ENCODE data around the gene NDEL1.

DNA sequence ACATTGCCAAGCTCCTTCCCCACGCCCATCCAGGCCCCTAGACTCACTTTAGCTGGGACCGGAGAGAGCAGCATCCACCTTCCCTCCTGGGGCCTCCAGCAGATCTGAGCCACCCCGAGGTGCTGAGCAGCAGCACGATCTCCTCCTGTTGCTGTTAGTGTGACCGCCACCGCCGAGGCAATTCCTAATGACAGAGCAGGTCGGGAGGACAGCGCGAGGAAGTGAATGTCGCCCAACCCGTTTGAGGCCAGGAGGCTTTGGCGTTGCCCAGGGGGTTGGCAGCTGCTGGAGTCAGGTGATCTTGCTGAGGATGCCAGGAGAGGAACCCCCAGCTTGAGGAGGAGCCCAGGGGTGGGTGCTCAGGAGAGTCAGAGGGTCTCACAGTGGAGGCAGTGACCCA lies 38.0 kb upstream of the NDEL1 start, which contains the start of gene RNF222:
- TF ChIP-seq, protein P1, sequence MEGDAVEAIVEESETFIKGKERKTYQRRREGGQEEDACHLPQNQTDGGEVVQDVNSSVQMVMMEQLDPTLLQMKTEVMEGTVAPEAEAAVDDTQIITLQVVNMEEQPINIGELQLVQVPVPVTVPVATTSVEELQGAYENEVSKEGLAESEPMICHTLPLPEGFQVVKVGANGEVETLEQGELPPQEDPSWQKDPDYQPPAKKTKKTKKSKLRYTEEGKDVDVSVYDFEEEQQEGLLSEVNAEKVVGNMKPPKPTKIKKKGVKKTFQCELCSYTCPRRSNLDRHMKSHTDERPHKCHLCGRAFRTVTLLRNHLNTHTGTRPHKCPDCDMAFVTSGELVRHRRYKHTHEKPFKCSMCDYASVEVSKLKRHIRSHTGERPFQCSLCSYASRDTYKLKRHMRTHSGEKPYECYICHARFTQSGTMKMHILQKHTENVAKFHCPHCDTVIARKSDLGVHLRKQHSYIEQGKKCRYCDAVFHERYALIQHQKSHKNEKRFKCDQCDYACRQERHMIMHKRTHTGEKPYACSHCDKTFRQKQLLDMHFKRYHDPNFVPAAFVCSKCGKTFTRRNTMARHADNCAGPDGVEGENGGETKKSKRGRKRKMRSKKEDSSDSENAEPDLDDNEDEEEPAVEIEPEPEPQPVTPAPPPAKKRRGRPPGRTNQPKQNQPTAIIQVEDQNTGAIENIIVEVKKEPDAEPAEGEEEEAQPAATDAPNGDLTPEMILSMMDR (IDR thresholded peaks at IDR 0.05) = no peak
- TF ChIP-seq POLR2A (IDR thresholded peaks at IDR 0.05) = no peak

All from right lobe of liver (tissue), 4 donors.